Gastrocnemius medialis (tissue), 4 donors: ENCODE data around the gene ESYT1. TPM values are rescaled to one million over a fixed set of nuclear protein-coding genes. Genes with fewer than 3 reads are reported as not detected.

Experiments
- ATAC-seq, 2 donors: fragments of 150-250 bp; one replicate each; pipeline ENCODE4 v1.9.1; 2016
- DNase-seq, 2 donors: peaks; one replicate each; pipeline ENCODE4 v3.0.0-alpha.2; 2019
- H3K27ac ChIP-seq, 4 donors: fragments of 200-600 bp; sonication (generic); 1 replicate in 1 of 4; 2 replicates in 3 of 4; pipeline ENCODE4 v1.5.1; 2016 to 2018; ENCODE audit warnings: mild to moderate bottlenecking in 2 of 4, moderate library complexity in 1 of 4
- H3K27me3 ChIP-seq, 3 donors: fragments of 200-600 bp; sonication (generic) in 2 of 3; 1 replicate in 1 of 3; 2 replicates in 2 of 3; pipeline versions ENCODE4 v1.5.1 to v1.6.0; 2016 to 2019; ENCODE audit warnings: mild to moderate bottlenecking in 1 of 3, moderate library complexity in 1 of 3
- H3K36me3 ChIP-seq, 2 donors: fragments of 200-600 bp; sonication (generic) in 1 of 2; one replicate each; pipeline ENCODE4 v1.5.1; 2017 to 2018
- H3K4me1 ChIP-seq, 2 donors: fragments of 200-600 bp; sonication (generic) in 1 of 2; one replicate each; pipeline ENCODE4 v1.5.1; 2016 to 2017; ENCODE audit warnings: mild to moderate bottlenecking in 2 of 2
- H3K4me3 ChIP-seq, 4 donors: fragments of 200-600 bp; sonication (generic) in 3 of 4; 1 replicate in 1 of 4; 2 replicates in 3 of 4; pipeline ENCODE4 v1.5.1; 2016 to 2019; ENCODE audit warnings: mild to moderate bottlenecking in 2 of 4
- H3K9me3 ChIP-seq, 3 donors: fragments of 200-600 bp; sonication (generic) in 2 of 3; 1 replicate in 1 of 3; 2 replicates in 2 of 3; pipeline ENCODE4 v1.5.1; 2016 to 2019
- CTCF ChIP-seq, 5 experiments: fragments of 450-650 bp in 3 of 5; fragments of 200-600 bp in 2 of 5; sonication (generic) in 2 of 5; IDR thresholded peaks in 4 of 5; conservative IDR thresholded peaks in 1 of 5; 1 replicate in 4 of 5; 2 replicates in 1 of 5; pipeline ENCODE4 v1.5.1; 2016 to 2019; ENCODE audit warnings: antibody characterized with exemption in 5 of 5, mild to moderate bottlenecking in 3 of 5, moderate library complexity in 3 of 5
- POLR2A ChIP-seq, 2 donors: fragments of 450-650 bp; IDR thresholded peaks; one replicate each; pipeline ENCODE4 v1.6.1; 2017; ENCODE audit warnings: antibody characterized with exemption in 2 of 2, mild to moderate bottlenecking in 2 of 2, moderate library complexity in 2 of 2
- in situ Hi-C, 4 donors: fragments of 200-750 bp; cut with MboI; loops; one replicate each; pipeline versions ENCODE4 v1.15.0 to v1.8.0; 2017; ENCODE audit warnings: low sequenced_read_pairs in 4 of 4
- intact Hi-C: fragments of 100-400 bp; cut with DNase I; formaldehyde crosslinking; loops from one replicate; pipeline ENCODE4 v1.15.1; 2023; ENCODE audit warnings: low total_unique reads
- total RNA-seq, 4 donors: library from RNA; depleted of rRNA; stranded (reverse); fragments of >200 nt; gene quantifications; one replicate each; pipeline versions ENCODE4 v1.1.0 to v1.2.3, GENCODE V29; 2016

The ESYT1 gene
- total RNA-seq, 4 donors from 2014 or later, result 45.9 to 77.7 (median 62.1) TPM

- H3K36me3 ChIP-seq, result peaks cover 9 to 99% of the 10 kb centered on the region in 2 donors
- in situ Hi-C loops, result no loop called here
Observed at GRCh38 chr12:56172839-56173238, 44.8 kb downstream of the ESYT1 start.

GRCh38 chr12:56178347-56178746 is 50.3 kb downstream of the ESYT1 start:
- in situ Hi-C loops, result loop anchor here in 1 of 4 donors (25.0 kb wide), 1 partner anchor 284 kb away; the partner anchor contains the start of genes MIP and SPRYD4

More at GRCh38 chr12:56172839-56173238, 44.8 kb downstream of the ESYT1 start:
- Histone ChIP-seq H3K9me3 (no peaks in the 10 kb centered on the region), H3K4me3 (no peak overlapping the region), H3K4me1 (no peaks in the 10 kb centered on the region), H3K27me3 (no peaks in the 10 kb centered on the region), H3K27ac (no peak overlapping the region)
- ATAC-seq (no peak), DNase-seq (no peak)
- TF ChIP-seq POLR2A (IDR thresholded peaks at IDR 0.05), result no peak
- TF ChIP-seq CTCF (IDR thresholded peaks at IDR 0.05 in 4 of 5, conservative IDR thresholded peaks at IDR 0.05 in 1 of 5), result no peak
- intact Hi-C loops, result no loop called here

DNA sequence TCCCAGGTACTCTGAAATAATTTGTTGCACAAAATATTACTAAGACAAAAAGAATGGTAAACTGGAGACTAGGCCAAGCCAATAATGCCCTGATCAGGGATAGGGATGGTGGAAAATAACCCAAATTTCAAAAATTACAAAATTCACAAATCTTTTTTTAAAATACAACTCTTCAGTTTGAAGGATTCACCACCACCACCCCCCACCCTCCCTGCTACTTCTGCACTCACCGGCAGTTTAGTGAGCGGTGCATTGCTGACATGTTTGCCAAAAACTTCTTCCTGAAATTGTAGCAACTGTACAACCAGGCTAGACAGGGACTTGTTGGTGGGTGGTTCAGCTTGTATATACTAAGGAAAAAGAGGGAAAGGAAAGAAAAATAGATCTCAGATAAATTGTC is 58.9 kb downstream of the ESYT1 start:
- Histone ChIP-seq H3K27me3 (no peaks in the 10 kb centered on the region), H3K27ac (no peak overlapping the region), H3K9me3 (no peaks in the 10 kb centered on the region), H3K36me3 (peaks cover 2 to 41% of the 10 kb centered on the region in 2 donors), H3K4me3 (no peak overlapping the region), H3K4me1 (peaks cover 16 to 28% of the 10 kb centered on the region in 2 donors)
- intact Hi-C loops, result no loop called here
- in situ Hi-C loops, result loop anchor here in 3 of 4 donors (5.0 to 25.0 kb wide), 3 partner anchors 60 to 275 kb away; partner anchors contain the start of genes ESYT1 (in 3 of the 3), MIP (in 1 of the 3) and SPRYD4 (in 1 of the 3)
- DNase-seq (no peak), ATAC-seq (no peak)
- TF ChIP-seq POLR2A (IDR thresholded peaks at IDR 0.05), result no peak

More at GRCh38 chr12:56178347-56178746, 50.3 kb downstream of the ESYT1 start:
- no peaks in the 10 kb centered on the region for H3K4me1 ChIP-seq
- intact Hi-C loops, result no loop called here
- H3K27ac ChIP-seq, result no peak overlapping the region
- peaks cover 3 to 98% of the 10 kb centered on the region in 2 donors for H3K36me3 ChIP-seq
- no peak for TF ChIP-seq CTCF (IDR thresholded peaks at IDR 0.05 in 4 of 5, conservative IDR thresholded peaks at IDR 0.05 in 1 of 5)
- TF ChIP-seq POLR2A (IDR thresholded peaks at IDR 0.05), result no peak
- no peak overlapping the region for H3K4me3 ChIP-seq
- no peaks in the 10 kb centered on the region for H3K27me3 ChIP-seq
- H3K9me3 ChIP-seq, result no peaks in the 10 kb centered on the region
- DNase-seq (no peak), ATAC-seq (no peak)

DNA sequence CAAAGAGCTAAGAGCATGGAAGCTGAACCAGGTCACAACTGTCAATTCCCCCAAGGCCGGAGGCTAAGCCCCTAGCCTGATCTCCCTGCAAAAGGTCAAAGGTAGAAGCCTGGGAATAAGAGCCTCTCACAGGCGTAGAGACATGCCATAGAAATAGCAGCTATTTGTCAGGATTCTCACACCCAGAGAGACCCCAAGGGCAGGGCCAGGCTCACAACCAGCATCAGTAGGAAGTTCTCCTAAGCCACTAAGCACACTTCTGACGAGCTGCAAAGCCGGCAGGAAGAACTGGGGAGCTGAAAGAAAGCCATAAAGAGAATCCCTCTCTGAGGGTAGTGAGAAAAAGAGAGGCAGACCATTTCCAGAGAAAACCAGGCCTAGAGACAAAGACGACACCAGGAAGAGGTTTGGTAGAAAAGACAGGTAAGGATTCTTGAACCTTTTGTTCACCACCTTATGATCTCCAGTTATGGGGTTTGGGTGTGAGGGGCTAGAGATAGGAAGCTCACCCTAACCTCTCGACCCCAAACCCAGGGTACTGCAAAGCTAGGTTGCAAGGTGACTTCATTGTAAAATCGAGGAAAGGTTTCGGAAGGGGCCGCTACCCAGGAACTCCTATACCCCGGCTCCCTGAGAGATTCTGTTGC is 60.2 kb downstream of the ESYT1 start:
- peak overlapping the region; percentile 76 to 90 (median 82) for H3K4me3 ChIP-seq
- no peaks in the 10 kb centered on the region for H3K27me3 ChIP-seq
- peaks cover 2 to 29% of the 10 kb centered on the region in 2 donors for H3K36me3 ChIP-seq
- intact Hi-C loops (loop anchor here (2.0 kb wide), 1 partner anchor 29 kb away; the partner anchor contains the start of gene MYL6), in situ Hi-C loops (loop anchor here in 3 of 4 donors (5.0 to 25.0 kb wide), 3 partner anchors 61 to 274 kb away; partner anchors contain the start of genes ESYT1 (in 3 of the 3), MIP (in 1 of the 3) and SPRYD4 (in 1 of the 3))
- H3K27ac ChIP-seq, result peak overlapping the region; percentile 89 to 94 (median 94)
- peaks cover 16 to 28% of the 10 kb centered on the region in 2 donors for H3K4me1 ChIP-seq
- no peak for TF ChIP-seq POLR2A (IDR thresholded peaks at IDR 0.05)
- TF ChIP-seq CTCF (IDR thresholded peaks at IDR 0.05 in 4 of 5, conservative IDR thresholded peaks at IDR 0.05 in 1 of 5), result no peak
- H3K9me3 ChIP-seq, result no peaks in the 10 kb centered on the region
- ATAC-seq, result no peak
- no peak for DNase-seq

GRCh38 chr12:56188778-56189098 is 60.7 kb downstream of the ESYT1 start:
- no peak for ATAC-seq
- Histone ChIP-seq H3K36me3 (peaks cover 2 to 24% of the 10 kb centered on the region in 2 donors), H3K4me3 (peak overlapping the region; percentile 76 to 90 (median 82)), H3K9me3 (no peaks in the 10 kb centered on the region), H3K4me1 (peaks cover 16 to 28% of the 10 kb centered on the region in 2 donors), H3K27ac (peak overlapping the region; percentile 89 to 94 (median 94)), H3K27me3 (no peaks in the 10 kb centered on the region)
- DNase-seq, result no peak
- TF ChIP-seq CTCF (IDR thresholded peaks at IDR 0.05 in 4 of 5, conservative IDR thresholded peaks at IDR 0.05 in 1 of 5), result no peak
- TF ChIP-seq POLR2A (IDR thresholded peaks at IDR 0.05), result no peak
- intact Hi-C loops (loop anchor here (1.0 to 2.0 kb wide), 3 partner anchors 30 to 69 kb away; partner anchors contain the start of gene MYL6), in situ Hi-C loops (loop anchor here in 3 of 4 donors (5.0 to 25.0 kb wide), 3 partner anchors 61 to 274 kb away; partner anchors contain the start of genes ESYT1 (in 3 of the 3), MIP (in 1 of the 3) and SPRYD4 (in 1 of the 3))
